Astrocyte of the cerebellum (primary cell): ENCODE results near the gene MAGEC3.

Experiments used
- DNase-seq: peaks from one replicate; pipeline ENCODE4 v3.0.0-alpha.2; 2011; ENCODE audit warnings: low read depth
- H3K4me3 ChIP-seq: 2 replicates; pipeline ENCODE4 v1.5.1; 2011; ENCODE audit warnings: mild to moderate bottlenecking, low read depth, low read length, moderate library complexity
- CTCF ChIP-seq: IDR thresholded peaks from 2 replicates; pipeline ENCODE4 v1.5.1; 2012; ENCODE audit warnings: low read length, low read depth, moderate library complexity, mild to moderate bottlenecking; ENCODE audit errors: missing control alignments
- in situ Hi-C: cut with HindIII; loops from 2 replicates; pipeline ENCODE4 v1.10.0; 2017; ENCODE audit warnings: low sequenced_read_pairs

Gene MAGEC3

GRCh38 chrX:141838016-141838415 lies at the start of gene MAGEC3:
Gene MAGEC3, plus strand, starts transcription at chrX:141838316. Its CDS starts 0 bp downstream, at chrX:141838316.
- no peak for DNase-seq
- TF ChIP-seq CTCF, result no peak
- H3K4me3 ChIP-seq, result no peak within 1 kb of the TSS
- in situ Hi-C loops, result no loop called here

GRCh38 chrX:141791856-141792255 lies 46.3 kb upstream of the MAGEC3 start:
- in situ Hi-C loops, result no loop called here
- H3K4me3 ChIP-seq, result no peak overlapping the region
- no peak for TF ChIP-seq CTCF
- DNase-seq, result no peak

GRCh38 chrX:141811438-141811837 lies 26.7 kb upstream of the MAGEC3 start:
- in situ Hi-C loops, result no loop called here
- H3K4me3 ChIP-seq, result no peak overlapping the region
- TF ChIP-seq CTCF, result no peak
- no peak for DNase-seq

- DNase-seq, result no peak
- no peak overlapping the region for H3K4me3 ChIP-seq
- in situ Hi-C loops, result no loop called here
- no peak for TF ChIP-seq CTCF
Measured at GRCh38 chrX:141814213-141814857, 23.8 kb upstream of the MAGEC3 start.

- DNase-seq, result no peak
Measured at GRCh38 chrX:141815904-141816303, 22.2 kb upstream of the MAGEC3 start.

GRCh38 chrX:141832247-141832646 lies 5.9 kb upstream of the MAGEC3 start:
- H3K4me3 ChIP-seq, result no peak overlapping the region
- TF ChIP-seq CTCF, result no peak
- no peak for DNase-seq
- in situ Hi-C loops, result no loop called here

More at GRCh38 chrX:141815904-141816303, 22.2 kb upstream of the MAGEC3 start:
- TF ChIP-seq CTCF, result no peak
- no peak overlapping the region for H3K4me3 ChIP-seq
- in situ Hi-C loops, result no loop called here
